A549 (cell line): ENCODE measurements around the gene SDR39U1.

Experiments used
- CBX2 ChIP-seq: fragments of 200-600 bp; sonication (generic); IDR thresholded peaks from 2 replicates; pipeline ENCODE4 v1.6.1; 2016; ENCODE audit warnings: low read depth, mild to moderate bottlenecking, borderline replicate concordance
- CBX8 ChIP-seq: fragments of 200-600 bp; sonication (generic); IDR thresholded peaks from 2 replicates; pipeline ENCODE4 v1.6.1; 2016
- CEBPB ChIP-seq, 2 experiments: fragments of >200 bp in 1 of 2; sonication (Bioruptor Twin) in 1 of 2; formaldehyde crosslinking in 1 of 2; IDR thresholded peaks; 2 replicates each; pipeline ENCODE4 v1.6.1; 2012 to 2016
- EP300 ChIP-seq, 2 experiments: fragments of >200 bp; sonication (Bioruptor Twin); formaldehyde crosslinking; IDR thresholded peaks; 2 replicates in 1 of 2; 3 replicates in 1 of 2; pipeline ENCODE4 v1.6.1; 2016 to 2017
- HDAC2 ChIP-seq: fragments of 200-600 bp; sonication (generic); IDR thresholded peaks from 2 replicates; pipeline ENCODE4 v1.6.1; 2016
- JUN ChIP-seq, 2 experiments: fragments of >200 bp; sonication (Bioruptor Twin); formaldehyde crosslinking; IDR thresholded peaks; 2 replicates in 1 of 2; 3 replicates in 1 of 2; pipeline ENCODE4 v1.6.1; 2016 to 2017
- KDM5A ChIP-seq: fragments of 200-600 bp; sonication (generic); IDR thresholded peaks from 2 replicates; pipeline ENCODE4 v1.6.1; 2016; ENCODE audit warnings: antibody characterized with exemption, mild to moderate bottlenecking
- NPAS2 ChIP-seq: fragments of 250-450 bp; sonication (Bioruptor Pico); IDR thresholded peaks from 2 replicates; pipeline ENCODE4 v1.8.0; 2022; ENCODE audit warnings: mild to moderate bottlenecking, moderate library complexity, borderline replicate concordance
- PHF8 ChIP-seq: fragments of 200-600 bp; sonication (generic); IDR thresholded peaks from 2 replicates; pipeline ENCODE4 v1.6.1; 2016; ENCODE audit warnings: low read depth, mild to moderate bottlenecking, antibody characterized with exemption, moderate library complexity, borderline replicate concordance
- POLR2A ChIP-seq: IDR thresholded peaks from 2 replicates; pipeline ENCODE4 v1.6.1; 2012; ENCODE audit warnings: mild to moderate bottlenecking, low read length
- ZNF302 ChIP-seq: fragments of 250-450 bp; sonication (Bioruptor Pico); IDR thresholded peaks from 2 replicates; pipeline ENCODE4 v1.9.0; 2021; ENCODE audit warnings: inconsistent platforms, mild to moderate bottlenecking, moderate library complexity
- TF ChIP-seq, protein P1 (sequence below): fragments of >200 bp; sonication (Bioruptor Twin); formaldehyde crosslinking; IDR thresholded peaks from 3 replicates; pipeline ENCODE4 v1.5.1; 2016
- TF ChIP-seq, protein P2 (sequence below): IDR thresholded peaks from 2 replicates; pipeline ENCODE4 v1.6.1; 2012
- TF ChIP-seq, protein P3 (sequence below): IDR thresholded peaks from 2 replicates; pipeline ENCODE4 v1.6.1; 2012

DNA sequence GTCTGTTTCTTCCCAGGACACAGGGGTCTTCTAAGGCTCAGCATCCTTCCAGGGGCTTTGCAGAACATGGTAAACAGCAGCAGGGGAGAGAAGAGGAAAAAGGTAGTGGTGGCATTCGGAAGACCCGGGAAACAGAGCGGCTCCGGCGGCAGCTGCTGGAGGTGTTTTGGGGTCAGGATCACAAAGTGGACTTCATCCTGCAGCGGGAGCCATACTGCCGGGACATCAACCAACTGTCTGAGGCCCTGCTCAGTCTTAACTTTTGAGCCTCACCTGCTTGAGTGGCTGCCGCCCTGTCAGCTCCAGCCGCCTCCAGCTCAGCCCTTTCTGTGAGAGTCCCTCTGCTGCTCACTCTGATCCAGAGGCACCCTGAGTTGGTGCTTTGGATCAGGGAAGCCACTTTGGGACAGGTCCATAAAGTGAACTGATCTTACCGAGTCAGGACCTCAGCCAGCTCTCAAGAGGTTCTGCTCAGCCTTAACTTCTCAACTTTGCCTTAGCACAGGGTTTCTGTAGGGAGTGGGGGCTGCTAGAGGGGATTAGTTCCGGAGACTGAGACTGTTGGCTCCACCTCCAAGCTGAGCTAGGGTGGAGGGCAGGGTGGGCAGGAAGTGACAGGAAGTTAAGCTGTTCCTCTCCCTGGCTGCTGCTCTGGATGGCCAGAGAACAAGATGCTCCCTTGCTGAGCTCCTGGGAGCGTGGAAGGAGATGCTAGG lies 5.4 kb downstream of the SDR39U1 start:
- TF ChIP-seq CBX8 (no peak), POLR2A (no peak), CBX2 (no peak), NPAS2 (CRISPR knock-in tag) (no peak), ZNF302 (no peak), HDAC2 (no peak), CEBPB (IDR thresholded peaks at IDR 0.05) (no peak), PHF8 (no peak), EP300 (IDR thresholded peaks at IDR 0.05) (no peak), JUN (IDR thresholded peaks at IDR 0.05) (no peak), KDM5A (no peak)
- TF ChIP-seq, protein P1, sequence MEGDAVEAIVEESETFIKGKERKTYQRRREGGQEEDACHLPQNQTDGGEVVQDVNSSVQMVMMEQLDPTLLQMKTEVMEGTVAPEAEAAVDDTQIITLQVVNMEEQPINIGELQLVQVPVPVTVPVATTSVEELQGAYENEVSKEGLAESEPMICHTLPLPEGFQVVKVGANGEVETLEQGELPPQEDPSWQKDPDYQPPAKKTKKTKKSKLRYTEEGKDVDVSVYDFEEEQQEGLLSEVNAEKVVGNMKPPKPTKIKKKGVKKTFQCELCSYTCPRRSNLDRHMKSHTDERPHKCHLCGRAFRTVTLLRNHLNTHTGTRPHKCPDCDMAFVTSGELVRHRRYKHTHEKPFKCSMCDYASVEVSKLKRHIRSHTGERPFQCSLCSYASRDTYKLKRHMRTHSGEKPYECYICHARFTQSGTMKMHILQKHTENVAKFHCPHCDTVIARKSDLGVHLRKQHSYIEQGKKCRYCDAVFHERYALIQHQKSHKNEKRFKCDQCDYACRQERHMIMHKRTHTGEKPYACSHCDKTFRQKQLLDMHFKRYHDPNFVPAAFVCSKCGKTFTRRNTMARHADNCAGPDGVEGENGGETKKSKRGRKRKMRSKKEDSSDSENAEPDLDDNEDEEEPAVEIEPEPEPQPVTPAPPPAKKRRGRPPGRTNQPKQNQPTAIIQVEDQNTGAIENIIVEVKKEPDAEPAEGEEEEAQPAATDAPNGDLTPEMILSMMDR: no peak; the same call in 2 of the 3 replicates
- TF ChIP-seq, protein P2, sequence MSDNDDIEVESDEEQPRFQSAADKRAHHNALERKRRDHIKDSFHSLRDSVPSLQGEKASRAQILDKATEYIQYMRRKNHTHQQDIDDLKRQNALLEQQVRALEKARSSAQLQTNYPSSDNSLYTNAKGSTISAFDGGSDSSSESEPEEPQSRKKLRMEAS: no peak
- TF ChIP-seq, protein P3, sequence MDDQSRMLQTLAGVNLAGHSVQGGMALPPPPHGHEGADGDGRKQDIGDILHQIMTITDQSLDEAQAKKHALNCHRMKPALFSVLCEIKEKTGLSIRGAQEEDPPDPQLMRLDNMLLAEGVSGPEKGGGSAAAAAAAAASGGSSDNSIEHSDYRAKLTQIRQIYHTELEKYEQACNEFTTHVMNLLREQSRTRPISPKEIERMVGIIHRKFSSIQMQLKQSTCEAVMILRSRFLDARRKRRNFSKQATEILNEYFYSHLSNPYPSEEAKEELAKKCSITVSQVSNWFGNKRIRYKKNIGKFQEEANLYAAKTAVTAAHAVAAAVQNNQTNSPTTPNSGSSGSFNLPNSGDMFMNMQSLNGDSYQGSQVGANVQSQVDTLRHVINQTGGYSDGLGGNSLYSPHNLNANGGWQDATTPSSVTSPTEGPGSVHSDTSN: no peak
